ENCODE measurements around the gene TOMM20.

TOMM20 gene

GRCh38 chr1:235060607-235061470, 67.8 kb downstream of the TOMM20 start:
- peak in 1 of 14 donors; percentile 48 for DNase-seq

Data from C1 segment of cervical spinal cord (tissue), 14 donors.